Activated naive CD4-positive, alpha-beta T cell treated with anti-CD3 and anti-CD28 coated beads, Interleukin-2, amount 50 U/mL, for 72 hours (primary cell): Measurements from ENCODE around the gene APOL4. TPM values are rescaled to one million over a fixed set of nuclear protein-coding genes. Genes with fewer than 3 reads are reported as not detected.
"Not testable (repeated sequence)": the region's sequence is repeated elsewhere in the genome, so short reads cannot be mapped to it uniquely, and the experiment has no call there.

ENCODE experiments used
- ATAC-seq, 2 donors: fragments of 150-1000 bp; cut with Tn5 transposase; 2 replicates each; pipeline ENCODE4 v1.10.0; 2021; ENCODE audit warnings: mild to moderate bottlenecking in 2 of 2, moderate library complexity in 2 of 2
- DNase-seq, 2 donors: peaks; one replicate each; pipeline ENCODE4 v3.0.0; 2021 to 2022; ENCODE audit warnings: low spot score in 2 of 2
- H3K27ac Mint-ChIP-seq, 2 donors: one replicate each; pipeline ENCODE4 v1.8.0; 2022; ENCODE audit warnings: mild to moderate bottlenecking in 2 of 2, mixed read lengths in 2 of 2
- H3K36me3 Mint-ChIP-seq, 2 donors: one replicate each; pipeline ENCODE4 v1.8.0; 2022; ENCODE audit warnings: mixed read lengths in 2 of 2
- H3K9me3 Mint-ChIP-seq, 2 donors: one replicate each; pipeline ENCODE4 v1.8.0; 2022; ENCODE audit warnings: mixed read lengths in 2 of 2
- total RNA-seq, 2 donors: library from RNA; stranded (reverse); gene quantifications; one replicate each; pipeline ENCODE4 v1.2.3, GENCODE V29; 2022

Gene APOL4
- total RNA-seq, 2 donors from 2014 or later = 0.14 to 0.18 TPM

DNA sequence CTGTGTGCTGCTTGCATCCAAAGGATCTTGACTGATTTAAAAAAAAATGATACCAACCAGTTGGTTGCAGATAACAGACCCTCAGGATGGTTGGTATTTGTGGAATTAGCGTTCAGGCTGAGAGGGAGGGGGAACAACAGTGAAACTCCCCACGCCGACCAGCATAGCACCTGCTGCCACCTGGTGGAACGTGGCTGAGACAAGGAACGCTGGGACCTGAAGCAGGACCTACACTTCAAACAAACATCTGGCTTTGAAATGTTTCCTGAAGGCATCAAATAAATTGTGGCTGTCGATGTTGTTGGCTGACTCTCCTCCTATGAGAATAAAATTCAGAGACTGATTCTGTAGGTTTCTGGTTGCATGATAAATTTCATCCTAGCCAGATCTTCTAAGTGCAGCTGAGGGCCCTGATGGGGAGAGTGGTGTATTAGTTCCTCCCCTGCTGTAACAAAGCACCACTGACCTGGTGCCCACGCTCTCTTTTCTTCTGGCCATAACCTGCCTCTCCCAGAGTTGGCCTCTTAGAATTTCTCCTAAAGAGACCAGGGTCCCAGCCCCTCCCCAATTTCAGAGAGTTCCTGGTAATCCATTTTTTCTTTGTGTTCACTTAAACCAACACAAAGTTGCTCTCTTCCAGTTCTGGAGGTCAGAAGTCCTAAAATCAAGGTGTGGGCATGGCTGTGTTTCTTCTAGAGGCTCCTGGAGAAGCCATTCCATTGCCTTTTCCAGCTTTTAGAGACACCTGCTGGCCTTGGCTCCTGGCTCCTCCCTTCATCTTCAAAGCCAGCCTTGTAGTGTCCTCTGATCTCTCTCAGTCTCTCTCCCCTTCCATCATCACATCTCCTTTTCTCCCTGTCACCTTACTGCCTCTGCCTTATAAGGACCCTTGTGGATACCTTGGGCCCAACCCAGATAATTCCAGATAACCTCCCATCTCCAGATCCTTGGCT is 20.5 kb upstream of the APOL4 start:
- ATAC-seq (peak; percentile 70 to 79), DNase-seq (peak in 1 of 2 donors; percentile 33)
- Mint-ChIP-seq H3K27ac (peak overlapping the region; percentile 63 to 67), H3K9me3 (no peaks in the 10 kb centered on the region), H3K36me3 (no peaks in the 10 kb centered on the region)

GRCh38 chr22:36220451-36220921 is 18.9 kb upstream of the APOL4 start:
- Mint-ChIP-seq H3K9me3 (no peaks in the 10 kb centered on the region), H3K36me3 (no peaks in the 10 kb centered on the region), H3K27ac (no peak overlapping the region)
- DNase-seq = no peak
- no peak for ATAC-seq

- no peak for ATAC-seq
- no peak for DNase-seq
Observed at GRCh38 chr22:36218648-36219193, 17.1 kb upstream of the APOL4 start.

GRCh38 chr22:36215981-36216380 is 14.4 kb upstream of the APOL4 start:
- no peak for DNase-seq
- Mint-ChIP-seq H3K27ac (peak overlapping the region in 1 of 2 donors; percentile 36), H3K9me3 (no peaks in the 10 kb centered on the region), H3K36me3 (no peaks in the 10 kb centered on the region)
- ATAC-seq = no peak

More at GRCh38 chr22:36218648-36219193, 17.1 kb upstream of the APOL4 start:
- H3K9me3 Mint-ChIP-seq = no peaks in the 10 kb centered on the region
- no peaks in the 10 kb centered on the region for H3K36me3 Mint-ChIP-seq
- H3K27ac Mint-ChIP-seq = peak overlapping the region in 1 of 2 donors; percentile 45

- Mint-ChIP-seq H3K9me3 (peaks cover 4 to 5% of the 10 kb centered on the region in 2 donors), H3K36me3 (peaks cover 8 to 9% of the 10 kb centered on the region in 2 donors), H3K27ac (no peak overlapping the region)
- no peak for ATAC-seq
- no peak for DNase-seq
Observed at GRCh38 chr22:36213586-36213985, 12.0 kb upstream of the APOL4 start.

DNA sequence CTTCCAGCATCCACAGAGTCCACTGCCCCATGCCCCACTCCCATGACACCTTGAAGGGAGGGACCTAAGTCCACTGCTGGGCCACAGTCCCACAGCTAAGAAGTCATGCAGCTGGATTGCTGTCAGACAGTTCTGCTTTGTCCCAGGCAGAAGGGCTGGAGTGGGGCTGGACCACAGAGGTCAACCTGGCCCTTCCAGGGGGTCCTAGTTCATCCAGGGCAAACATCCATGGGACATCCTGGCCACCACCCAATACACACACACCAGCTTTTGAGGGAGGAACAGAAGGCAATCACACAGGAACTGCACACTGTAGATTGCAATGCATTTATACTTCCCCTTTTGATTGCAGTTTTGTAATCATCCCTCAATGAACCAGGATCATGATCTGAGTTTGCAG is 11.3 kb upstream of the APOL4 start:
- peaks cover 9 to 11% of the 10 kb centered on the region in 2 donors for H3K36me3 Mint-ChIP-seq
- no peak for ATAC-seq

GRCh38 chr22:36211237-36211861 is 9.7 kb upstream of the APOL4 start:
- H3K9me3 Mint-ChIP-seq = peaks cover 4 to 5% of the 10 kb centered on the region in 2 donors
- ATAC-seq (no peak), DNase-seq (no peak)
- peaks cover 9 to 11% of the 10 kb centered on the region in 2 donors for H3K36me3 Mint-ChIP-seq
- H3K27ac Mint-ChIP-seq = no peak overlapping the region

More for the DNA sequence above, 11.3 kb upstream of the APOL4 start:
- Mint-ChIP-seq H3K9me3 (peaks cover 4 to 5% of the 10 kb centered on the region in 2 donors), H3K27ac (no peak overlapping the region)
- DNase-seq = no peak

- Mint-ChIP-seq H3K27ac (no peak overlapping the region), H3K36me3 (peaks cover 9 to 11% of the 10 kb centered on the region in 2 donors), H3K9me3 (peaks cover 4 to 5% of the 10 kb centered on the region in 2 donors)
- DNase-seq (no peak), ATAC-seq (no peak)
Observed at GRCh38 chr22:36210224-36210623, 8.6 kb upstream of the APOL4 start.

DNA sequence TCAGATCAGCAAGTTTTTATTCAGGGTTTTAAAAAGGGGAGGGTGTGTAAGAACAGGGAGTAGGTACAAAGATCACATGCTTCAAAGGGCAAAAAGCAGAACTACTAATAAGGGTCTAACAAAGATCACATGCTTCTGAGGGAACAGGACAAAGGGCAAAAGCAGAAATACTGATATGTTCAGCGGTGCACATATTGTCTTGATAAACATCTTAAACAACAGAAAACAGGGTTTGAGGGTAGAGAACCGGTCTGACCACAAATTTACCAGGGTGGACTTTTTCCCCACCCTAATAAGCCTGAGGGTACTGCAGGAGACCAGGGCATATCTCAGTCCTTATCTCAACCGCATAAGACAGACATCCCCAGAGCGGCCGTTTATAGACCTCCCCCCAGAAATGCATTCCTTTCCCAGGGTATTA is 7.9 kb upstream of the APOL4 start:
- not testable (repeated sequence) for H3K9me3 Mint-ChIP-seq, ATAC-seq, H3K27ac Mint-ChIP-seq, DNase-seq
- H3K36me3 Mint-ChIP-seq = peaks cover 9 to 11% of the 10 kb centered on the region in 2 donors

DNA sequence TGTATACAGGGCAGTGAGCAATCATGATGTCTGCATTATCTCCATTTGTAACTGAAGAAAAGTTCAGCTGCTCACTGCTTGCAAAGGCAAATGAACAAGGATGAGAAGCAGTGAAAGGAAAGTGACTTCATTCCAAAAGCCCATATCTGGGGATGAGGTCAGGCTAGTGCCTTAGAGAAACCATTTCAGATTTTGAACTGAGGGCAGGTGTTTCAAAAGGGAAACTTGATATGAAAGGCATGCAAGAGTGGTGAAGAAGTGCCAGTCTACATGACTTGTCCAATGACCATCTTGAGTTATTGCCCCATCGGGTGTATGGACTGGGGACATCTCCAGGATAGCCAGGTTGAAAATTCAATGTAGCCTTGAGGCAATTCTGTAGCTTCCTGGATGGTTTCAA is 7.3 kb upstream of the APOL4 start:
- peaks cover 4 to 5% of the 10 kb centered on the region in 2 donors for H3K9me3 Mint-ChIP-seq
- no peak for DNase-seq
- ATAC-seq = no peak
- H3K36me3 Mint-ChIP-seq = peaks cover 9 to 11% of the 10 kb centered on the region in 2 donors
- no peak overlapping the region for H3K27ac Mint-ChIP-seq

DNA sequence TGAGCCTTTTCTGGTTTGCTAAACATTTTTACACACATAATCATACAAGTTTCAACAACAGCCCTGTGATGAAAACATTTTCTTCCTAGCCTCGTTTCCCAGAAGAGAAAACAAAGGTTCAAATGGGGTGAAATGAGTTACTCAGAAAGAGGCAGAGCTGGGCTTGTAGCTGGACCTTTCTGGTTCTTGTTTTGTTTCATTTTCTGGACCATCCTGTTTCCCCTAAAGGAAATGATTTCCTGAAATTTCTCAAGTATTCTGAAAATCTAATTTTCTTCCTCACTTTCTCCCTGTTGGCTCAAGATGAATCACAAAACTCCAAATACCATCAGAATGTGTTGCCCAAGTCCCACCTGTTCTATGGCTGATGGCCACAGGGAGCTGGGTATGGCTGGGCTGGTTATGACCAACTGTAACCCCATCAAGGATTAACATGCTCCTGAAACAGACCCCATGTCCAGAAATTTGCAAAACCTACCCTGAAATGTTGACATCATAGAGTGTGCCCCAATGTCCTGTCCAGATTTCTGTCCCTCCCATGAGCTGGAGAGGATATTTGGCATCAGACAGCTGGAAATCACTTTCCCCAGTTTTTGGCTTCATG is 6.7 kb upstream of the APOL4 start:
- Mint-ChIP-seq H3K27ac (no peak overlapping the region), H3K9me3 (peaks cover 4 to 5% of the 10 kb centered on the region in 2 donors), H3K36me3 (peaks cover 9 to 11% of the 10 kb centered on the region in 2 donors)
- ATAC-seq (no peak), DNase-seq (no peak)

GRCh38 chr22:36206255-36206654 is 4.6 kb upstream of the APOL4 start:
- DNase-seq (no peak), ATAC-seq (no peak)
- Mint-ChIP-seq H3K9me3 (peaks cover 4 to 5% of the 10 kb centered on the region in 2 donors), H3K27ac (no peak overlapping the region), H3K36me3 (peaks cover 9 to 11% of the 10 kb centered on the region in 2 donors)

DNA sequence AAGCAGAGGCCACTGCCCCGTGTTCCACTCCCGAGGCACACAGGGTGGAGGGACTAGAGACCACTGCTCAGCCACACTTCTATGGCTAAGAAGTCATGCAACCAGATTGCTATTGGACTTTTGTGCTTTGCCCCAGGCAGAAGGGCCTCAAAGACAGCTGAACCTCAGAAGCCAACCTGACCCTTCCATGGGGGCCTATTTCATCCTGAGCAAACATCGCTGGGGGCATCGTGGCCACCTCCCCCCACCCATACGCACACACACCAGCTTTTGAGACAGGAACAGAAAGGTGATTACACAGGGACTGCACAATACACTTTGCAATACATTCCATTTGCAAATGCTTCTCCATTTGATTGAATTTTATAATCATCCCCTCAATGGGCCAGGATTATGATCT is 4.0 kb upstream of the APOL4 start:
- H3K36me3 Mint-ChIP-seq = peaks cover 9 to 11% of the 10 kb centered on the region in 2 donors
- ATAC-seq, H3K27ac Mint-ChIP-seq, H3K9me3 Mint-ChIP-seq, DNase-seq: not testable (repeated sequence)

DNA sequence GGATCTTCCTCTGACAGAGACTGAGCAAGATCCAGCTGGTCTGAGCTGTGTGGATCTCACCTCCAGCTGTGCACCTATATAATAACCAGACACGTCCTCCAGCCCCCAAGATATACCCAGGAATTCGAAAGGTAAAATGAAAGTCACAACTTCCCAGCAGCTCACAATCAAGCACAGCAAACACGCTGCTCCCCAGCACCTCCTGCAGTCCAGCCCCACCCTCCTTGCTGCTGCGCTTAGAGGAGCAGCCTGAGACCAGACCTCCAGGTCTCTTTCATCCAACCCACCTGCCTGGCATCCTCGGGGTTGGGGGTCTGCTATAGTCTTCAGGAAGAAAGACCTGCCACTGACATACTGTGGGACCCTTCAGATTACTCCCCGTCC is 3.0 kb upstream of the APOL4 start:
- Mint-ChIP-seq H3K27ac (no peak overlapping the region), H3K36me3 (peaks cover 5 to 11% of the 10 kb centered on the region in 2 donors), H3K9me3 (peaks cover 4 to 5% of the 10 kb centered on the region in 2 donors)
- DNase-seq = no peak
- no peak for ATAC-seq

GRCh38 chr22:36204001-36204631 is 2.5 kb upstream of the APOL4 start:
- Mint-ChIP-seq H3K9me3 (peaks cover 1 to 2% of the 10 kb centered on the region in 2 donors), H3K27ac (no peak overlapping the region), H3K36me3 (peaks cover 1 to 9% of the 10 kb centered on the region in 2 donors)
- no peak for ATAC-seq
- no peak for DNase-seq

GRCh38 chr22:36203441-36203840 is 1.8 kb upstream of the APOL4 start:
- not testable (repeated sequence) for H3K36me3 Mint-ChIP-seq, DNase-seq, H3K9me3 Mint-ChIP-seq

More at GRCh38 chr22:36203441-36203840, 1.8 kb upstream of the APOL4 start:
- not testable (repeated sequence) for H3K27ac Mint-ChIP-seq, ATAC-seq
